Measurements from ENCODE around the gene UBIAD1. TPM values are rescaled to one million over a fixed set of nuclear protein-coding genes. Genes with fewer than 3 reads are reported as not detected.

The UBIAD1 gene
- total RNA-seq, 1 donor from 2014 or later = 22.7 TPM

DNA sequence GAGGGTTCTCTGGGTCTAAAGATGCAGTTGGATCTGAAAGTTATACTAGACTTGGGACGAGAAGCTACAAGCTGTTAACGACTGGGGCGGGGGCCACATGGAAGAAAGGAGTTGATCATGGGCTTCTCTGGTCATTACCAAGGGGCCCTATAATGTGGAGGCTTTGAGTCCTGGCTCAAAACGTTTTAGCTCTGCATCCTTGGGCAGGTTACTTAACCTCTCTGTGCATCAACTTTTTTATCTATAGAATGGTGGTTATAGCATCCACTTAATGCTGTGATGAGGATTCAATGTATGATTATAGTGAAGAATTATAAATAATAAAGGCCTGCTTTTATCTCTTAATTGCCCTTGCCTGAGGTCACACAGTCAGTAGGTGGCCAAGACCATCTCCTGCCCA is 53.1 kb downstream of the UBIAD1 start:
- intact Hi-C loops (cut with micrococcal nuclease) = no loop called here
- DNase-seq (ENCODE audit: low spot score) = no peak
- Mint-ChIP-seq H3K27ac (no peak overlapping the region), H3K36me3 (ENCODE audit: low read depth) (no peaks in the 10 kb centered on the region), H3K27me3 (ENCODE audit: low read depth) (no peaks in the 10 kb centered on the region), H3K4me1 (ENCODE audit: low read depth) (no peaks in the 10 kb centered on the region), H3K4me3 (ENCODE audit: low read depth) (no peak overlapping the region), H3K9me3 (no peaks in the 10 kb centered on the region)

DNA sequence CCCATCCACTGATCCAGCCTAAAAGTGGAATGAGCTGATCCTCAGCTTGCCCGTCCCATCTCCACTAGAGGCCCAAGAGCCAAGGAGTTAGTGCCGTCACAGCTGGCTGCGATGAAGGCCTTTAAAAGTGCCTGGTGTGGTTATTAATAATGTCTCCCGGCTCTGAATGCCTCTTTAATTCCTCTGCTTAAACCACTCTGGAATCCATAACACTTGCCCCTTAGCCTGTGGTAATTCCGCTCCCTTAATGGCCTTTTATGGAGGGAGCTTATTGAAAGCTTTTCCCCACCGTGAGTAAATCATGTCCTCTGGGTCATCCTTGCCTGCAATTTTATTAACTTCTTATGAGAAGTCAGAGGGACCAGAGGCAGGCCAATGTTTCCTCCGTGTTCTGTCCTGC is 55.4 kb downstream of the UBIAD1 start:
- Mint-ChIP-seq H3K27me3 (ENCODE audit: low read depth) (no peaks in the 10 kb centered on the region), H3K9me3 (no peaks in the 10 kb centered on the region), H3K27ac (no peak overlapping the region), H3K4me3 (ENCODE audit: low read depth) (no peak overlapping the region), H3K36me3 (ENCODE audit: low read depth) (no peaks in the 10 kb centered on the region), H3K4me1 (ENCODE audit: low read depth) (no peaks in the 10 kb centered on the region)
- no peak for DNase-seq (ENCODE audit: low spot score)
- intact Hi-C loops (cut with micrococcal nuclease) = no loop called here

GRCh38 chr1:11330411-11330810 is 57.4 kb downstream of the UBIAD1 start:
- Mint-ChIP-seq H3K27ac (no peak overlapping the region), H3K27me3 (ENCODE audit: low read depth) (no peaks in the 10 kb centered on the region), H3K4me3 (ENCODE audit: low read depth) (no peak overlapping the region), H3K36me3 (ENCODE audit: low read depth) (no peaks in the 10 kb centered on the region), H3K4me1 (ENCODE audit: low read depth) (no peaks in the 10 kb centered on the region), H3K9me3 (no peaks in the 10 kb centered on the region)
- intact Hi-C loops (cut with micrococcal nuclease) = no loop called here
- DNase-seq (ENCODE audit: low spot score) = no peak

DNA sequence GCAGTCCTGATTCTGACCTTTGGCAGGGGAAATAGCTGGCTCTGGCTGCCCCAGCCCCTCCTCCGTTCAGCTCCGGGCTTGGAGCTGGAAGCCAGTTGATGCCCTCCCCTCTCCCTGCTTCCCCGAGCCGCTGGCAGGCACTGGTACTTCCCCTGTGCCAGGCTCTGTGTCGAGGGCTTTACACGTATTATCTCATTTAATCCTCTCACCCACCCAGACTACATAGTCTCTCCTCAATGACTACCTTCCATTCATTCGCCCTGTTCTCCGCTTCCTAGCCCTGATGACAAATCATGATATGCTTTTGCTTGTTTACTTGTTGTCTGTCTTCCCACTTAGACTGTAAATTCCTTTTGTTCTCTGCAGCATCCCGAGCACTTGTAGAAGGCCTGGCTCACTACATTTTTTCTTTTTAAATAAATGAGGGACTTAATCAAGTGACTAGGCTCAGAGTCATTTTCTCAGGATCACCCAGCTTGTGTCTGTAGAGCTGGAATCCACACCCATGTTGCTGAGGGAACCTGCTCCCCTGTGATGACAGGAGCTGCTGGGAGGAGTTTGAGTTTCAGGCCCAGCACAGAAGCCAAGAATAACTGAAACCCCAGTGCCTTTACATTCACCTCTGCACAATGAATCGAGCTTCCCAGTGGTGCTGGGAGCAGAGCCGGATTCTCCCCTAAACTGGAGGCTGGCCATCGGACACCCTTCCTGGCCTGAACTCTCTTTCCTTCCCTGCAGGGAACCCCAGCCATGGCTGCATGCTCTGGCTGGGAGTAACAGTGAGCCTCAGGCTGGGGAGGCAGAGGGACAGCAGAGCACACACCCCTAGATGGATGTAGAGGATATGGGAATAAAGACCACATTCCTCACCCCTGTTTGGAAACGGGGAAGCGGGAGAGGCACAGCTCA is 58.3 kb downstream of the UBIAD1 start:
- intact Hi-C loops (cut with micrococcal nuclease) = no loop called here
- H3K27ac Mint-ChIP-seq = no peak overlapping the region
- no peak overlapping the region for H3K4me3 Mint-ChIP-seq (ENCODE audit: low read depth)
- H3K36me3 Mint-ChIP-seq (ENCODE audit: low read depth) = no peaks in the 10 kb centered on the region
- H3K4me1 Mint-ChIP-seq (ENCODE audit: low read depth) = no peaks in the 10 kb centered on the region
- no peak for DNase-seq (ENCODE audit: low spot score)
- no peaks in the 10 kb centered on the region for H3K27me3 Mint-ChIP-seq (ENCODE audit: low read depth)
- no peaks in the 10 kb centered on the region for H3K9me3 Mint-ChIP-seq

DNA sequence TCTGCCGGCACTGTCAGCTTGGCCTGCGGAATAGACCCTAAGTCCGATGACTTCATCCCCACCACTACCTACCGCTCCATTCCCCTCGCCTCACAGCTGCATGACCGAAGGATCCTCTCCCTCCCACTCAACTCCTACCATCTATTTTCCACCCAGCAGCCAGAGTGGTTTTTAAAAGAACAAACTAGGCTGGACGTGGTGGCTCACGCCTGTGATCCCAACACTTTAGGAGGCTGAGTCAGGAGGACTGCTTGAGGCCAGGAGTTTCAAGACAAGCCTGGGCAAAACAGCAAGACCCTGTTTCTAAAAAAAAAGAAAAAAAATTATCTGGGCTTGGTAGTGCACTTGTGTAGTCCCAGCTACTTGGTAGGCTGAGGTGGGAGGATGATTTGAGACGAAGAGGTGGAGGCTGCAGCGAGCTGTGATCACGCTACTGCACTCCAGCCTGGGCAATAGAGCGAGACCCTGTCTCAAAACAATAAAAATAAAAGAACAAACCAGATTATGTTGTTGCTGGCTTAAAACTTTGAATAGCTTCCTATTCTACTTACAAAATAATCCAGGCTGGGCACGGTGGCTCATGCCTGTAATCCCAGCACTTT is 59.0 kb downstream of the UBIAD1 start:
- Mint-ChIP-seq H3K4me3 (ENCODE audit: low read depth) (no peak overlapping the region), H3K27ac (no peak overlapping the region), H3K9me3 (no peaks in the 10 kb centered on the region), H3K27me3 (ENCODE audit: low read depth) (no peaks in the 10 kb centered on the region), H3K4me1 (ENCODE audit: low read depth) (no peaks in the 10 kb centered on the region), H3K36me3 (ENCODE audit: low read depth) (no peaks in the 10 kb centered on the region)
- intact Hi-C loops (cut with micrococcal nuclease) = no loop called here
- no peak for DNase-seq (ENCODE audit: low spot score)

GRCh38 chr1:11333631-11334030 is 60.6 kb downstream of the UBIAD1 start:
- peaks cover 7% of the 10 kb centered on the region for H3K27me3 Mint-ChIP-seq (ENCODE audit: low read depth)
- H3K27ac Mint-ChIP-seq = no peak overlapping the region
- H3K4me3 Mint-ChIP-seq (ENCODE audit: low read depth) = no peak overlapping the region
- H3K36me3 Mint-ChIP-seq (ENCODE audit: low read depth) = no peaks in the 10 kb centered on the region
- no peaks in the 10 kb centered on the region for H3K9me3 Mint-ChIP-seq
- no peak for DNase-seq (ENCODE audit: low spot score)
- intact Hi-C loops (cut with micrococcal nuclease) = no loop called here
- H3K4me1 Mint-ChIP-seq (ENCODE audit: low read depth) = peaks cover 2% of the 10 kb centered on the region

GRCh38 chr1:11334261-11334804 is 61.3 kb downstream of the UBIAD1 start:
- Mint-ChIP-seq H3K4me1 (ENCODE audit: low read depth) (peaks cover 4% of the 10 kb centered on the region), H3K27me3 (ENCODE audit: low read depth) (peaks cover 14% of the 10 kb centered on the region), H3K9me3 (no peaks in the 10 kb centered on the region), H3K27ac (no peak overlapping the region), H3K36me3 (ENCODE audit: low read depth) (no peaks in the 10 kb centered on the region), H3K4me3 (ENCODE audit: low read depth) (no peak overlapping the region)
- intact Hi-C loops (cut with micrococcal nuclease) = no loop called here
- DNase-seq (ENCODE audit: low spot score) = no peak

GRCh38 chr1:11334821-11335220 is 61.8 kb downstream of the UBIAD1 start:
- H3K9me3 Mint-ChIP-seq = no peaks in the 10 kb centered on the region
- intact Hi-C loops (cut with micrococcal nuclease) = no loop called here
- H3K27me3 Mint-ChIP-seq (ENCODE audit: low read depth) = peaks cover 18% of the 10 kb centered on the region
- no peak overlapping the region for H3K4me3 Mint-ChIP-seq (ENCODE audit: low read depth)
- no peak for DNase-seq (ENCODE audit: low spot score)
- no peak overlapping the region for H3K27ac Mint-ChIP-seq
- no peaks in the 10 kb centered on the region for H3K36me3 Mint-ChIP-seq (ENCODE audit: low read depth)
- H3K4me1 Mint-ChIP-seq (ENCODE audit: low read depth) = peaks cover 4% of the 10 kb centered on the region

DNA sequence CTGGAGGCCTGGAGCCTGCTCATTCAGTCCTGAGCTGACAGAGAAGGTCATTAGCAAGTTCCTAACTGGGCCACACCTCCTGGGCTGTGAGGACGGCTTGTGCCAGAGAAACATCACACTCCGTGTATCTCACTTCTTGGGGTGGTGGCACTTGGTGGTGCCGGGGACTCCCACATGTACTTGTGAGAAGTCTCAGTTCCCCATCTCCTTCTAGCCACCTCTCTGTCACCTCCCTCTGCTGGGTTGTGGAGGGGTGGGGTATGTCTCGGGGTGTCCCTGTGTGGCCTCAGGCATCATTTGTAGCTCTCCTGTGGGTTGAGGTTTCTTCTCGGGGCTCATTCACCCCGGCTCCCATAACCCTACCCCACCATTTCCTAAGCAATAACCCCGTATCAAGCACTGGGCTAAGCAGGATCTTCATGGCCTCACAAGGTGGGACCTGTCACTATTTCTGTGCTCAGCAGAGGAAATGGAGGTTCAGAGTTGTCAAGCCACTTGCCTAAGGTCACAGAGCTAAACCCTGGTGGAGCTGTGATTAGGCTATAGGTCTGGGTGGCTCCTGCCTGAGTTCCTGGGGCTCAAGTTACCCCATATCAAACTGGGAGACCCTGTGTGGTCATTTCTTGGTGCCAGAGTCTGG is 62.5 kb downstream of the UBIAD1 start:
- Mint-ChIP-seq H3K4me3 (ENCODE audit: low read depth) (no peak overlapping the region), H3K9me3 (no peaks in the 10 kb centered on the region), H3K36me3 (ENCODE audit: low read depth) (no peaks in the 10 kb centered on the region), H3K4me1 (ENCODE audit: low read depth) (peaks cover 4% of the 10 kb centered on the region), H3K27ac (no peak overlapping the region), H3K27me3 (ENCODE audit: low read depth) (peaks cover 25% of the 10 kb centered on the region)
- intact Hi-C loops (cut with micrococcal nuclease) = no loop called here
- DNase-seq (ENCODE audit: low spot score) = no peak

DNA sequence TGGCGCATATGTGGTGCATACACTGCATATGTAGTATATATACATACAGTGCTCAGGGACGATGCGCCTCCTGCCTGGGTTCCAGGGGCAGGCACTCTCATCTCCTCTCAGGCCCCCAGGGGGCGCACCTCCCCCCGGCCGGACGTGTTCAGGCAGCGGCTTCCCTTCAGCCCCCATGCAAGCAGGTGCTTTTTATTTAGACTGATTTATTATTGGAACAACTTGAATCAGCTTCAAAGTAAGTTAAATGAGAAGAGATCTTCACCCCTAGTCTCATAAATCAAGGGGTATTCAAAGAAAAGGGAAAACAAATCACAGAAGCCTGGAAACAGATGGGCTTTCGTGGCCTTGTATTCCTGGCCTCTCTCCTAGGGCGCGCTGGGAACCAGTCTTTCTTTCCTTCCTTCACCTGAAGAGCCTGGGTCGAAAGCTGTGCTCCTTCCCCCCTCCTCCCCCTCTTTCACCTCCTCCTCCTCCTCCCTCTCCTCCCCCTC is 64.6 kb downstream of the UBIAD1 start:
- H3K9me3 Mint-ChIP-seq = no peaks in the 10 kb centered on the region
- H3K4me3 Mint-ChIP-seq (ENCODE audit: low read depth) = no peak overlapping the region
- H3K27me3 Mint-ChIP-seq (ENCODE audit: low read depth) = peaks cover 31% of the 10 kb centered on the region
- no peak overlapping the region for H3K27ac Mint-ChIP-seq
- H3K36me3 Mint-ChIP-seq (ENCODE audit: low read depth) = no peaks in the 10 kb centered on the region
- intact Hi-C loops (cut with micrococcal nuclease) = loop anchor here (1.0 kb wide), 1 partner anchor 305 kb away; no protein-coding TSS in a partner anchor
- DNase-seq (ENCODE audit: low spot score) = peak; percentile 49
- peaks cover 4% of the 10 kb centered on the region for H3K4me1 Mint-ChIP-seq (ENCODE audit: low read depth)
